CD4-positive, alpha-beta T cell treated with Interleukin-2 at 100 ng/mL for 4 hours (primary cell): ENCODE measurements around the gene SSRP1.

Experiments
- DNase-seq: peaks from one replicate; pipeline ENCODE4 v3.0.0-alpha.2; 2020; ENCODE audit warnings: low spot score

SSRP1 gene

GRCh38 chr11:57315491-57315890 is 20.2 kb downstream of the SSRP1 start:
- DNase-seq: no peak

- DNase-seq: no peak
Measured at GRCh38 chr11:57314221-57314973, 21.3 kb downstream of the SSRP1 start.

- no peak for DNase-seq
Measured at GRCh38 chr11:57313788-57314135, 21.9 kb downstream of the SSRP1 start.

GRCh38 chr11:57313071-57313787 is 22.5 kb downstream of the SSRP1 start:
- DNase-seq: no peak

GRCh38 chr11:57312511-57313021 is 23.1 kb downstream of the SSRP1 start:
- no peak for DNase-seq

- DNase-seq: peak; percentile 53
Measured at GRCh38 chr11:57311109-57311936, 24.4 kb downstream of the SSRP1 start.

- no peak for DNase-seq
Measured at GRCh38 chr11:57310630-57311086, 25.0 kb downstream of the SSRP1 start.

GRCh38 chr11:57310091-57310490 is 25.6 kb downstream of the SSRP1 start:
- no peak for DNase-seq

- no peak for DNase-seq
Measured at GRCh38 chr11:57309106-57310059, 26.3 kb downstream of the SSRP1 start.

GRCh38 chr11:57308426-57309060 is 27.1 kb downstream of the SSRP1 start:
- DNase-seq: no peak

GRCh38 chr11:57307666-57308270 is 27.9 kb downstream of the SSRP1 start:
- DNase-seq: no peak

- DNase-seq: no peak
Measured at GRCh38 chr11:57306940-57307565, 28.6 kb downstream of the SSRP1 start.

GRCh38 chr11:57306161-57306876 is 29.4 kb downstream of the SSRP1 start:
- DNase-seq: no peak

- no peak for DNase-seq
Measured at GRCh38 chr11:57305523-57305922, 30.2 kb downstream of the SSRP1 start.

- no peak for DNase-seq
Measured at GRCh38 chr11:57303990-57304579, 31.6 kb downstream of the SSRP1 start.

- DNase-seq: no peak
Measured at GRCh38 chr11:57303280-57303989, 32.3 kb downstream of the SSRP1 start.

GRCh38 chr11:57302489-57302888 is 33.2 kb downstream of the SSRP1 start:
- no peak for DNase-seq
